ENCODE results near the gene YLPM1. TPM values are rescaled to one million over a fixed set of nuclear protein-coding genes. Genes with fewer than 3 reads are reported as not detected.

Gene YLPM1
- total RNA-seq, 4 donors from 2014 or later: 71.3 to 104 (median 84.8) TPM

DNA sequence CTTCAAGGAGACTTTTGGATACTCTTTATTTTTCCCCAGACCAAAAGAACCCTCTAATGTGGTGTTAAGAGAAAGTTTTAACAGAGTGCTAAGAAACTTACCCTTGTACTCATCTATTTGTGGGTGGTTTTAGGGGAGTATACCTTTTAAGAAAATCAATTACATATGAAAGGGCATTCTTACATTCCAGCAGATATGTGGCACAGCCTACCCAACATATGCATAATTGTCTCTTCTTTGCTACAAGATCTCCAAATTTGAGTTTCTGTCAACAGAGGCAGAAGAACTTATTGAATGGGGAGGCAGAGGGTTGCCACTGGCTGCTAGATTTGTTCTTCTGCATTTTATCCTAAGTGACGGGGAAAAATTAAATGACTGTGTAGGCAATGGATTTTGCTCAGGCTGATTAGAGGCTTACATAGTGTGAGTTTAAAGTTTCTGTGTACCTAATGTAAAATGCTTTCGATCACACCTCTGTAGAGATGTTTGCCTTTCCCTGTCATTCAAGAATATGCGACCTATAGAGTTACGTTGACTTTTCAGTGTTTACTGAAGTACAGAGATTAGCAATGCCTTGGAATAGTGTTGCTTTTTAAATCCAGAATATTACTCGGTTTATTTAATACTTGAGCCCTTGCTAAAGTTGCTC is 58.3 kb downstream of the YLPM1 start:
- H3K4me3 ChIP-seq (replicated peaks in 1 of 3): no peak overlapping the region
- no peaks in the 10 kb centered on the region for H3K4me1 ChIP-seq
- H3K36me3 ChIP-seq: peaks cover 28 to 36% of the 10 kb centered on the region in 2 donors
- H3K27ac ChIP-seq: no peak overlapping the region
- no peaks in the 10 kb centered on the region for H3K27me3 ChIP-seq
- intact Hi-C loops (cut with DNase I): no loop called here
- no peak for DNase-seq
- 91 to 93% methylated on average over 5 of the region's 5 CpGs for WGBS, 2 donors
- H3K9me3 ChIP-seq: no peaks in the 10 kb centered on the region
- TF ChIP-seq, protein P1, sequence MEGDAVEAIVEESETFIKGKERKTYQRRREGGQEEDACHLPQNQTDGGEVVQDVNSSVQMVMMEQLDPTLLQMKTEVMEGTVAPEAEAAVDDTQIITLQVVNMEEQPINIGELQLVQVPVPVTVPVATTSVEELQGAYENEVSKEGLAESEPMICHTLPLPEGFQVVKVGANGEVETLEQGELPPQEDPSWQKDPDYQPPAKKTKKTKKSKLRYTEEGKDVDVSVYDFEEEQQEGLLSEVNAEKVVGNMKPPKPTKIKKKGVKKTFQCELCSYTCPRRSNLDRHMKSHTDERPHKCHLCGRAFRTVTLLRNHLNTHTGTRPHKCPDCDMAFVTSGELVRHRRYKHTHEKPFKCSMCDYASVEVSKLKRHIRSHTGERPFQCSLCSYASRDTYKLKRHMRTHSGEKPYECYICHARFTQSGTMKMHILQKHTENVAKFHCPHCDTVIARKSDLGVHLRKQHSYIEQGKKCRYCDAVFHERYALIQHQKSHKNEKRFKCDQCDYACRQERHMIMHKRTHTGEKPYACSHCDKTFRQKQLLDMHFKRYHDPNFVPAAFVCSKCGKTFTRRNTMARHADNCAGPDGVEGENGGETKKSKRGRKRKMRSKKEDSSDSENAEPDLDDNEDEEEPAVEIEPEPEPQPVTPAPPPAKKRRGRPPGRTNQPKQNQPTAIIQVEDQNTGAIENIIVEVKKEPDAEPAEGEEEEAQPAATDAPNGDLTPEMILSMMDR (IDR thresholded peaks at IDR 0.05): no peak
- TF ChIP-seq POLR2A (IDR thresholded peaks at IDR 0.05): no peak

DNA sequence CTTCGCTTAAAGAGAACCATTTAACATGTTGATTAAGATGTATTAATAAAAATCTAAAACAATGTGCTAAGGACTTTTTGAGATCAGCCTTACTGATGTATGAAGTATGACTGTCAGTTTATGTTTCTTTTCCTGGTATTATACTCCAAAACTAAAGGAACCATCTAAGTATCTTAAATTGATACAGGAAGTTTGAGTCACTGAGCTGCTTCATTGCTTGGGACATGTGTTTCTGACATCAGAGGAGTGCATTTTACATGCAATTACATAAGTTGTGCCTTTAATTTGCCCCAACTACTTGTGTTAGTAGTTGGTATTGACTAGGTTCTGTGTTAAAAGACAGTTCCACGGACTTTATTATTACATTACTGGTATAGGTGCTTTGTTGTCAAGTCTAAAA is 61.9 kb downstream of the YLPM1 start:
- no peaks in the 10 kb centered on the region for H3K27me3 ChIP-seq
- DNase-seq: no peak
- H3K36me3 ChIP-seq: peaks cover 12 to 13% of the 10 kb centered on the region in 2 donors
- no peak overlapping the region for H3K27ac ChIP-seq
- H3K4me1 ChIP-seq: no peaks in the 10 kb centered on the region
- no peak overlapping the region for H3K4me3 ChIP-seq (replicated peaks in 1 of 3)
- 94 to 98% methylated on average over 2 of the region's 2 CpGs for WGBS, 2 donors
- TF ChIP-seq POLR2A (IDR thresholded peaks at IDR 0.05): no peak
- TF ChIP-seq, protein P1 (IDR thresholded peaks at IDR 0.05): no peak
- intact Hi-C loops (cut with DNase I): no loop called here
- no peaks in the 10 kb centered on the region for H3K9me3 ChIP-seq

DNA sequence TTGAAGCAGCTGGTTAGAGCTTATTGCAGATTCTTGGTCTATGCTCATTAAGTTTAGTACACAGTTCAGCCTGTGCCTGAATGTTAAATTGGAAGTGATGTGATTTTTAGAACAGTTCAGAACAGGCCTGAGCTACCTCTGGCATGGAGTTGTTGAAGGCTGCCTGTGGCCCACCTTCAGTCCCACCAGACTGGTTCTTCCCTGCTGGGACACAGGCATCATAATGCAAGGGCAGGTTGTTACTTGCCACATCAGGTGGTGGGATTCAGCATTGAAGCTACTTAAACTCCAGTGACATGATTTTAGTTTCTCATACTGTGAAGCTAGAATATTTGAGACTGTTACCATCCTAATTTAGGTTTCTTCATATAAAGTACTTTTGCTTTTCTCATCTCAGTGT is 63.5 kb downstream of the YLPM1 start:
- no peak for DNase-seq
- no peak for TF ChIP-seq POLR2A (IDR thresholded peaks at IDR 0.05)
- TF ChIP-seq, protein P1 (IDR thresholded peaks at IDR 0.05): no peak
- peaks cover 0 to 5% of the 10 kb centered on the region in 2 donors for H3K4me1 ChIP-seq
- H3K4me3 ChIP-seq (replicated peaks in 1 of 3): no peak overlapping the region
- no peak overlapping the region for H3K27ac ChIP-seq
- intact Hi-C loops (cut with DNase I): no loop called here
- no peaks in the 10 kb centered on the region for H3K9me3 ChIP-seq
- H3K36me3 ChIP-seq: peaks cover 5 to 7% of the 10 kb centered on the region in 2 donors
- no peaks in the 10 kb centered on the region for H3K27me3 ChIP-seq

DNA sequence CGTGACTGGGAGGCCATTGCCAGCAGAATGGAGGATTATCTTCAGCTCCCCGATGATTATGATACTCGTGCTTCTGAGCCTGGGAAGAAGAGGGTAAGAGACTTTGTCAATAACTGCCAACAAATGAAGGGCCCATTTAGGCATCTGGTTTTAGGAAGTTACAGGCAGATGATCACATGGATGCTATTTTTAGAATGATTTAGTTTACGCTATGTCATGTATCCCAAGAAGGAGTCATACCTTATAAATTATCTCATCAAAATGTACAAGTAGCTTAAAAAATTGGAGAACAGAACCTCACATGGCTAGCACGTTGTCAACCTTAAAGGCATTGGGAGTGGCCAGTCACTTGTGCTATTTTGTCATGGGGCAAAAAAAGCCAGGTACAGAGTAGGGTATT is 66.1 kb downstream of the YLPM1 start:
- H3K9me3 ChIP-seq: no peaks in the 10 kb centered on the region
- intact Hi-C loops (cut with DNase I): no loop called here
- no peak overlapping the region for H3K27ac ChIP-seq
- H3K4me1 ChIP-seq: peaks cover 0 to 5% of the 10 kb centered on the region in 2 donors
- 92 to 95% methylated on average over 5 of the region's 5 CpGs for WGBS, 2 donors
- TF ChIP-seq, protein P1 (IDR thresholded peaks at IDR 0.05): no peak
- no peak for TF ChIP-seq POLR2A (IDR thresholded peaks at IDR 0.05)
- no peak for DNase-seq
- no peaks in the 10 kb centered on the region for H3K27me3 ChIP-seq
- no peak overlapping the region for H3K4me3 ChIP-seq (replicated peaks in 1 of 3)
- H3K36me3 ChIP-seq: peaks cover 2 to 7% of the 10 kb centered on the region in 2 donors

DNA sequence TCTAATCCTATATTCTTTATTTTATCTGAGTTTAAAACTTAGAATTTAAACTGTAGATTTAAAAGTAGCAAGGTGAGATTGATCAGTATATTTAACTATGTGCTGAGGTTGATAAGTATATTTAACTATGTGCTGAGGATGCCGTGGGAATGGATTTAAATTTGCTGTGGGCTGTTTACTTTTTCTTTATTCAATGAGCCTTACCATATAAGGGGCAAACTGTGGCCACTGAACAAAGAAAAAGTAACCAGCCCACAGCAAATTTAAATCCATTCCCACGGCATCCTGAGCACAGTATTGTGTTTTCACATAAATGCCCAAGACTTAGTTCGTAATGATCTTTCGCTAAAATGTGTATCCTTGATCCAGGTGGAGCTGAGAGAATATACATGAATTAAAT is 69.7 kb downstream of the YLPM1 start:
- WGBS, 2 donors: 95 to 99% methylated on average over 4 of the region's 4 CpGs
- peaks cover 2 to 7% of the 10 kb centered on the region in 2 donors for H3K36me3 ChIP-seq
- no peaks in the 10 kb centered on the region for H3K27me3 ChIP-seq
- no peak overlapping the region for H3K4me3 ChIP-seq (replicated peaks in 1 of 3)
- no peak for TF ChIP-seq POLR2A (IDR thresholded peaks at IDR 0.05)
- TF ChIP-seq, protein P1 (IDR thresholded peaks at IDR 0.05): no peak
- no peaks in the 10 kb centered on the region for H3K9me3 ChIP-seq
- H3K27ac ChIP-seq: no peak overlapping the region
- intact Hi-C loops (cut with DNase I): no loop called here
- peaks cover 0 to 14% of the 10 kb centered on the region in 2 donors for H3K4me1 ChIP-seq
- no peak for DNase-seq

Measured in thyroid gland (tissue), 4 donors.